OCI-LY7 (cell line): ENCODE data around the gene UBAP1. TPM values are rescaled to one million over a fixed set of nuclear protein-coding genes. Genes with fewer than 3 reads are reported as not detected.

Source experiments
- BruUV-seq: library from RNA; stranded (reverse); fragments of 400-500 nt; replicated peaks from 2 replicates; lab custom pipeline; 2021; lab: Mats Ljungman, UMichigan
- CTCF ChIA-PET: fragments of 300-600 bp; sonication (Branson Sonifier 250); formaldehyde crosslinking; loops from one replicate; lab custom pipeline; 2022; ENCODE audit warnings: antibody characterized with exemption; ENCODE audit not compliant: unreplicated experiment; lab: Charles Lee
- POLR2A ChIA-PET: fragments of 300-600 bp; sonication (Branson Sonifier 250); formaldehyde crosslinking; loops from one replicate; lab custom pipeline; 2022; ENCODE audit warnings: antibody characterized with exemption; lab: Charles Lee
- DNase-seq: peaks from one replicate; pipeline ENCODE4 v3.0.0-alpha.2; 2015; ENCODE audit warnings: low spot score
- H2AFZ ChIP-seq: fragments of 200-600 bp; sonication (generic), shearing (Covaris generic); 2 replicates; pipeline ENCODE4 v1.6.1; 2014; ENCODE audit warnings: mild to moderate bottlenecking, antibody characterized with exemption, low read length, moderate library complexity
- H3K27ac ChIP-seq: fragments of 200-600 bp; sonication (generic); 2 replicates; pipeline ENCODE4 v1.5.1; 2014; ENCODE audit warnings: mixed run types, low read depth, mild to moderate bottlenecking, moderate library complexity, low read length, inconsistent platforms; ENCODE audit not compliant: poor library complexity, severe bottlenecking
- H3K36me3 ChIP-seq: fragments of 200-600 bp; sonication (generic); 2 replicates; pipeline ENCODE4 v1.6.1; 2014; ENCODE audit warnings: mild to moderate bottlenecking, antibody characterized with exemption, low read length, moderate library complexity, mixed read lengths; ENCODE audit not compliant: insufficient read depth
- H3K4me1 ChIP-seq: fragments of 200-600 bp; sonication (generic); 2 replicates; pipeline ENCODE4 v1.5.1; 2014; ENCODE audit warnings: mild to moderate bottlenecking, low read length; ENCODE audit not compliant: insufficient read depth, poor library complexity, severe bottlenecking
- H3K4me2 ChIP-seq: fragments of 200-600 bp; sonication (generic); 2 replicates; pipeline ENCODE4 v1.6.1; 2014; ENCODE audit warnings: mild to moderate bottlenecking, low read length
- H3K4me3 ChIP-seq: fragments of 200-600 bp; sonication (generic); 2 replicates; pipeline ENCODE4 v1.5.1; 2014; ENCODE audit warnings: mild to moderate bottlenecking, low read depth, low read length; ENCODE audit not compliant: poor library complexity, severe bottlenecking
- H3K79me2 ChIP-seq: fragments of 200-600 bp; sonication (generic); 2 replicates; pipeline ENCODE4 v1.6.1; 2016; ENCODE audit warnings: low read depth, mild to moderate bottlenecking, low read length, moderate library complexity, mixed read lengths; ENCODE audit not compliant: insufficient read depth
- H3K9me2 ChIP-seq: fragments of 200-600 bp; sonication (generic); 2 replicates; pipeline ENCODE4 v1.6.1; 2016; ENCODE audit warnings: mild to moderate bottlenecking, low read length, mixed read lengths; ENCODE audit not compliant: insufficient read depth
- H3K9me3 ChIP-seq: fragments of 200-600 bp; sonication (generic); 2 replicates; pipeline ENCODE4 v1.6.1; 2014; ENCODE audit warnings: mild to moderate bottlenecking, mixed run types, low read length, mixed read lengths
- H4K20me1 ChIP-seq: fragments of 200-600 bp; sonication (generic); 2 replicates; pipeline ENCODE4 v1.6.1; 2014; ENCODE audit warnings: mild to moderate bottlenecking, antibody characterized with exemption, low read length, moderate library complexity, mixed read lengths; ENCODE audit not compliant: insufficient read depth
- EZH2phosphoT487 ChIP-seq: fragments of 200-600 bp; sonication (generic); IDR thresholded peaks from 2 replicates; pipeline ENCODE4 v1.6.1; 2018; ENCODE audit warnings: low read depth, borderline replicate concordance, mild to moderate bottlenecking, mixed run types, antibody characterized with exemption, low read length, moderate library complexity, mixed read lengths
- intact Hi-C: fragments of 100-400 bp; cut with micrococcal nuclease; formaldehyde crosslinking; loops from one replicate; pipeline ENCODE4 v1.10.0; 2022; ENCODE audit not compliant: unreplicated experiment
- total RNA-seq, 2 experiments: library from RNA; depleted of rRNA in 1 of 2; stranded (reverse); fragments of >200 nt in 1 of 2; shearing (Covaris generic) in 1 of 2; gene quantifications; 2 replicates each; pipeline ENCODE4 v1.2.3, GENCODE V29; 2014 to 2022
- TF ChIP-seq, protein P1 (sequence below): fragments of 200-600 bp; sonication (generic); conservative IDR thresholded peaks from 2 replicates; pipeline ENCODE4 v1.5.1; 2014; ENCODE audit warnings: mild to moderate bottlenecking, antibody characterized with exemption, low read length, moderate library complexity, mixed read lengths

The UBAP1 gene
- total RNA-seq, 2 experiments from 2014 or later = 12.4 to 22.4 TPM

DNA sequence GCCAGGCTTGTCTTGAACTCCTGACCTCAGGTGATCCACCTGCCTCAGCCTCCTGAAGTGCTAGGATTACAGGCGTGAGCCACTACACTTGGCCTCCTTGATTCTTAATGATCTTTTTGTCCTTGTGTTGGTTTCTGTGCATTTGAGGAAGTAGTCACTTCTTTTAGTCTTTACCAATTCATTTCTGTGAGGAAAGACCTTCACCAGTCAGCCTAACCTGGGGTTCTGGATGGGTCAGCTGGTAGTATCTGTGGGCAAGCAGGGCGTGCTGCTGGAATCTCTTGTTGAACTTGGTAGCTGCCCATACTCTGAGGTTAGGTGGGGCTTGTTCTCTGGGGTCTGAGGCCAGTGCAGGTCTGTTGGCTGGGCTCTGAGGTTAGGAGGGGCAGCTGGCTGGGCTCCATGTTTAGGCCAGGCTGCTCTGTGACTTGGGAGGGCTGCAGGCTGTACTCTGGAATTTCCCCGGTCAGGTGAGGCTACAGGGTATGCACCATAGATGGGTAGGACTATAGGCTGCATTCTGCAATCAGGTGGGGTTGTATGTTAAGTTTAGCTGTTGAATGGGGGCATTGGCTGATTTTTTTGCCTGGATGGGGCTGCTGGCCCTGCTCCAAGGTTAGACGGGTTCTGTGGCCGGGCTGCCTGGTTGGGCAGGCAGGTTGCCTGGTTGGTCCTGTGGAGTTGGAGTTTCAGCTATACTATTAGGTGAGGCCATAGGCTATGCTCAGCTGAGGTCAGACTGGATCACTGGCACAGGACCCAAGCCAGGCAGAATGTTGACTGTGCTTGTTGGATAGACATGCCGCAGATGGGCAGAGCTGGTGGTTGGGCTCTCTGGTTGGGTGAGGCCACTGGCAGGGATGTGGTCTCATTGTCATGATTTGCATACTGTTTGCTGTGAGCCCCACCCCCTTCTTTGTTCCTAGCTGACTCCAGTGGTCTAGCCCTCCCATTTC lies 19.2 kb downstream of the UBAP1 start:
- Histone ChIP-seq H3K9me2 (no peaks in the 10 kb centered on the region), H3K4me3 (no peak overlapping the region), H3K79me2 (peaks cover 56% of the 10 kb centered on the region), H3K9me3 (no peaks in the 10 kb centered on the region), H3K36me3 (peaks cover 14% of the 10 kb centered on the region), H3K27ac (no peak overlapping the region), H3K4me2 (no peak overlapping the region), H4K20me1 (peaks cover 9% of the 10 kb centered on the region; the same call in 1 of the 2 replicates), H3K4me1 (peaks cover 6% of the 10 kb centered on the region), H2AFZ (no peak overlapping the region)
- BruUV-seq = no TSS peak
- no peak for DNase-seq
- CTCF ChIA-PET = no interaction called here
- intact Hi-C loops = no loop called here
- TF ChIP-seq EZH2phosphoT487 = no peak
- TF ChIP-seq, protein P1, sequence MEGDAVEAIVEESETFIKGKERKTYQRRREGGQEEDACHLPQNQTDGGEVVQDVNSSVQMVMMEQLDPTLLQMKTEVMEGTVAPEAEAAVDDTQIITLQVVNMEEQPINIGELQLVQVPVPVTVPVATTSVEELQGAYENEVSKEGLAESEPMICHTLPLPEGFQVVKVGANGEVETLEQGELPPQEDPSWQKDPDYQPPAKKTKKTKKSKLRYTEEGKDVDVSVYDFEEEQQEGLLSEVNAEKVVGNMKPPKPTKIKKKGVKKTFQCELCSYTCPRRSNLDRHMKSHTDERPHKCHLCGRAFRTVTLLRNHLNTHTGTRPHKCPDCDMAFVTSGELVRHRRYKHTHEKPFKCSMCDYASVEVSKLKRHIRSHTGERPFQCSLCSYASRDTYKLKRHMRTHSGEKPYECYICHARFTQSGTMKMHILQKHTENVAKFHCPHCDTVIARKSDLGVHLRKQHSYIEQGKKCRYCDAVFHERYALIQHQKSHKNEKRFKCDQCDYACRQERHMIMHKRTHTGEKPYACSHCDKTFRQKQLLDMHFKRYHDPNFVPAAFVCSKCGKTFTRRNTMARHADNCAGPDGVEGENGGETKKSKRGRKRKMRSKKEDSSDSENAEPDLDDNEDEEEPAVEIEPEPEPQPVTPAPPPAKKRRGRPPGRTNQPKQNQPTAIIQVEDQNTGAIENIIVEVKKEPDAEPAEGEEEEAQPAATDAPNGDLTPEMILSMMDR = no peak
- POLR2A ChIA-PET = no interaction called here

DNA sequence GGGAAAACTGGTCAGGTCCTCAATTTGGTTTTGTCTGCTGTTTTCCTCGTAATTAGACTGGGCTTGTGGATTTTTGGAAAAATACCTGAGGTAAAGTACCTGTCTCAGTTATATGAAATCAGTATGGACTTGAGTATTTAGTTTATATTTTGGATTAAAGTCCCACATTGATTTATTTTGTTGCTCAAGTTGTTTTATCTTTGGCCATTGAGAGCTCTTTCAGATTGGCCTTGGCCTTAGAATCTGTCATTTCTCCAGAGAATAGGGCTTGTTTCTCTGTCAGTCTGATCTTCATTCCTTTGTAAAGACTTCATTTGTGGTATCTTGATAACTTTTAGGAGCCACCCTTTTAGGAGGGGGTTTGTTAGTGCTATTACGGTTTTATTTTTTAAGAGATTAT lies 21.2 kb downstream of the UBAP1 start:
- no TSS peak for BruUV-seq
- ChIA-PET POLR2A (interaction anchor here (0.6 to 1.3 kb wide), 8 partner anchors 8 to 549 kb away, joined by 3 to 11 read pairs (median 4); partner anchors contain the start of gene UBAP1), CTCF (no interaction called here)
- no peaks in the 10 kb centered on the region for H4K20me1 ChIP-seq
- no peaks in the 10 kb centered on the region for H3K9me2 ChIP-seq
- intact Hi-C loops = no loop called here
- H3K4me1 ChIP-seq = no peaks in the 10 kb centered on the region
- H3K79me2 ChIP-seq = peaks cover 43% of the 10 kb centered on the region
- no peak for DNase-seq
- no peak overlapping the region for H3K4me3 ChIP-seq
- no peak overlapping the region for H3K27ac ChIP-seq
- H2AFZ ChIP-seq = no peak overlapping the region
- TF ChIP-seq, protein P1 = no peak
- TF ChIP-seq EZH2phosphoT487 = no peak
- no peak overlapping the region for H3K4me2 ChIP-seq
- no peaks in the 10 kb centered on the region for H3K9me3 ChIP-seq
- peaks cover 14% of the 10 kb centered on the region for H3K36me3 ChIP-seq
